GM23248 (cell line): Measurements from ENCODE around the gene HEXIM1. TPM values are rescaled to one million over a fixed set of nuclear protein-coding genes. Genes with fewer than 3 reads are reported as not detected.
A peak's percentile ranks its signal among the peaks of the same experiment; 100 is the strongest.

Experiments used
- DNase-seq: peaks from one replicate; pipeline ENCODE4 v3.0.0-alpha.2; 2015
- H2AFZ ChIP-seq: fragments of 200-600 bp; sonication (generic); 2 replicates; pipeline ENCODE4 v1.6.1; 2016; ENCODE audit warnings: antibody characterized with exemption
- H3F3A ChIP-seq: fragments of 200-600 bp; sonication (generic); 2 replicates; pipeline ENCODE4 v1.6.1; 2016; ENCODE audit warnings: mild to moderate bottlenecking, antibody characterized with exemption, mixed run types; ENCODE audit not compliant: insufficient read depth
- H3K27ac ChIP-seq: fragments of 200-600 bp; sonication (generic); 2 replicates; pipeline ENCODE4 v1.5.1; 2016; ENCODE audit warnings: mild to moderate bottlenecking
- H3K27me3 ChIP-seq: fragments of 200-600 bp; sonication (generic); replicated peaks from 2 replicates; pipeline ENCODE4 v1.6.1; 2016; ENCODE audit warnings: mild to moderate bottlenecking; ENCODE audit not compliant: insufficient read depth
- H3K36me3 ChIP-seq: fragments of 200-600 bp; sonication (generic); 2 replicates; pipeline ENCODE4 v1.6.1; 2016; ENCODE audit warnings: low read depth, mild to moderate bottlenecking
- H3K4me1 ChIP-seq: fragments of 200-600 bp; sonication (generic); 2 replicates; pipeline ENCODE4 v1.6.1; 2016; ENCODE audit warnings: mild to moderate bottlenecking; ENCODE audit not compliant: insufficient read depth
- H3K4me2 ChIP-seq: fragments of 200-600 bp; sonication (generic); one replicate; pipeline ENCODE4 v1.6.1; 2016; ENCODE audit warnings: mild to moderate bottlenecking; ENCODE audit not compliant: unreplicated experiment
- H3K4me3 ChIP-seq: fragments of 200-600 bp; sonication (generic); 2 replicates; pipeline ENCODE4 v1.5.1; 2016; ENCODE audit warnings: mild to moderate bottlenecking
- H3K79me2 ChIP-seq: fragments of 200-600 bp; sonication (generic); 2 replicates; pipeline ENCODE4 v1.6.1; 2016; ENCODE audit warnings: mild to moderate bottlenecking; ENCODE audit not compliant: insufficient read depth
- H3K9ac ChIP-seq: fragments of 200-600 bp; sonication (generic); 2 replicates; pipeline ENCODE4 v1.6.1; 2016; ENCODE audit warnings: mild to moderate bottlenecking
- H3K9me2 ChIP-seq: fragments of 200-600 bp; sonication (generic); 2 replicates; pipeline ENCODE4 v1.6.1; 2016; ENCODE audit warnings: mixed run types, mild to moderate bottlenecking, moderate library complexity; ENCODE audit not compliant: insufficient read depth
- H3K9me3 ChIP-seq: fragments of 200-600 bp; sonication (generic); one replicate; pipeline ENCODE4 v1.6.1; 2017; ENCODE audit warnings: low read depth
- H4K20me1 ChIP-seq: fragments of 200-600 bp; sonication (generic); 2 replicates; pipeline ENCODE4 v1.6.0; 2016; ENCODE audit not compliant: insufficient read depth
- EZH2 ChIP-seq: fragments of 200-600 bp; sonication (generic); IDR thresholded peaks from 2 replicates; pipeline ENCODE4 v1.6.1; 2018; ENCODE audit warnings: antibody characterized with exemption, mild to moderate bottlenecking; ENCODE audit not compliant: insufficient read depth, poor library complexity, severe bottlenecking
- EZH2phosphoT487 ChIP-seq: fragments of 200-600 bp; sonication (generic); IDR thresholded peaks from 2 replicates; pipeline ENCODE4 v1.6.1; 2018; ENCODE audit warnings: antibody characterized with exemption, moderate library complexity, mild to moderate bottlenecking, low read depth; ENCODE audit not compliant: insufficient read depth
- WGBS, 2 experiments: methylation state at CpG; one replicate each; pipeline ENCODE4 v1.1.6; 2015 to 2017; ENCODE audit warnings: low lambda C conversion rate in 2 of 2, low coverage in 1 of 2; ENCODE audit errors: missing lambda C conversion rate in 2 of 2; 5-methylcytosine and 5-hydroxymethylcytosine counted together
- in situ Hi-C: fragments of 300-500 bp; cut with MboI; formaldehyde crosslinking; loops from 2 replicates; pipeline ENCODE4 v1.15.0; 2020
- polyA plus RNA-seq: library from polyadenylated mRNA; unstranded; fragments of >200 nt; fragmentation: Nextera tagmentation; extraction: Ambion mirVana; gene quantifications from 2 replicates; pipeline ENCODE4 v1.2.1, GENCODE V29; 2016
- total RNA-seq: library from RNA; depleted of rRNA; stranded (reverse); fragments of >200 nt; shearing (Covaris generic); gene quantifications from 2 replicates; pipeline ENCODE4 v1.2.3, GENCODE V29; 2014

Gene HEXIM1
- total and polyA plus RNA-seq, 2 experiments from 2014 or later = 10.6 to 16.2 TPM

DNA sequence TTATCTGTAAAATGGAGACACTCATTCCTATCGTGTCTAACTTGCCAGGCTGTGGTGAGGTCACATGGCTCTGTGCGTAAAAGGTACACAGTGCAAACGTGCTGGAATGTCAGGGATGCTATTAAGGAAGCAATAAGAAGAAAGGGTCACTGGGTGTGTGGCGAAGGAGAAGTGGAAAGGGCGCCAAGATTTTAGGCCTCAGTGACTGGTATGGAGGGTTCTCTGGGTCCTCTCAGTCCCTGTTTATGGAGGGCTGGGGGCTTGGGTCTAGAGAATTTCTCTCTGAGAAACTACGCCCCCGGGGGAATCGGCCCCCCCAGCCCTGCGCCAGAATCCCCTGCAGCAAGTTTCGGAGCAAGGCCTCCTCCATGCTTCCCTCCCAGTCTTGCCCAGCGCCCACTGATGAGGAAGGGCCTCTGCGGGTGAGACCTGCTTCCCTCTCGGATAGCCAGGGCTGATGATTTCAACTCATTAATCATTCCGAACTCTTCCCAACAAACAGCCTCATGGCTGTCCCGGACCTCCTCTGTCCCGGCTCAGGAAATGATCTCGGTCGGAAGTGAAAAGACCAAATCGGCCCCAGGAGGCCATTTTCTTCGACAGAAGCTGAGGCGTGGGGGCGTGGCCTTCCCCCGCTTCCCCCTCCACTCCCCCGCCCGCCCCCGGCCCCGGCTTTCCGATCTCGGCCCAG, 1.2 kb upstream of the HEXIM1 start:
- H3K36me3 ChIP-seq = no peaks in the 10 kb centered on the region
- peak overlapping the region; percentile 80 for H3K4me3 ChIP-seq
- no peaks in the 10 kb centered on the region for H4K20me1 ChIP-seq
- in situ Hi-C loops = no loop called here
- H3K27me3 ChIP-seq = no peaks in the 10 kb centered on the region
- H3K9me3 ChIP-seq = no peaks in the 10 kb centered on the region
- H3K27ac ChIP-seq = peak overlapping the region; percentile 97
- peak overlapping the region; percentile 94 for H3K9ac ChIP-seq
- H3K9me2 ChIP-seq = no peaks in the 10 kb centered on the region
- TF ChIP-seq EZH2phosphoT487 (no peak), EZH2 (no peak)
- H3K79me2 ChIP-seq = peaks cover 34% of the 10 kb centered on the region
- H3K4me2 ChIP-seq = peak overlapping the region; percentile 71
- peak; percentile 82 for DNase-seq
- peaks cover 27% of the 10 kb centered on the region for H3F3A ChIP-seq
- H3K4me1 ChIP-seq = peaks cover 22% of the 10 kb centered on the region; the same call in 1 of the 2 replicates
- 9 to 18% methylated on average over 17 to 29 of the region's 29 CpGs for WGBS, 2 experiments
- H2AFZ ChIP-seq = peak overlapping the region; percentile 70

DNA sequence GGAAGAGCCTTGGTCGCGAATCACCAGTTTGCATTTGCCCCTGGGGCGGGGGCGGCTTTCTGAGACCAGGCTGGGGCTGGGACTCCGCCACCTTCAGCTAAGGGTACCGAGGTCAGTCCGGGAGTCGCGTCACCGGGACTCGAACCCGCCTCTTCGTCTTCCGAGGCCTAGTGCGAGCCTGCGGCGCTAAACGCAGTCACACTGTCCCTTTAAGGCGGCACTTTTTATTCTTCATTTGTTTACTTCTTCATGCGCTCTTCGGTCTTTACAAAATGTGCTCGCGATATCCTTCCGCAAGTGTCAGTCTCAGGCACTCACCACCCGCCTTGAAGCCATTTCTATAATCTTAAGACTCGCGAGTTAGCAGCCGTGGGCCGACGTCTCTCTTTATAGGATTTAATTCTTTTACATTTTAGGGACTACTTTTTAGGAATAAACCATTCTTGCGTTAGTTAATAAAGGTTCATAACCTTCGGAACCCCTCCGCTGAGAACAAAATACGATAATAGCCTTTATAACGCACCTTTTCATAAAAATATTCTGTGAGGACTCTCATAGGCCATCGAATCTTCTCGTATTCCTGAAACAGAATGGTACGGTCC, 593 bp upstream of the HEXIM1 start:
- peak overlapping the region; percentile 70 for H2AFZ ChIP-seq
- H3K27ac ChIP-seq = peak overlapping the region; percentile 97
- H3K9me2 ChIP-seq = no peaks in the 10 kb centered on the region
- peak overlapping the region; percentile 71 for H3K4me2 ChIP-seq
- TF ChIP-seq EZH2phosphoT487 = no peak
- no peak for TF ChIP-seq EZH2
- 1 to 3% methylated on average over 35 to 38 of the region's 38 CpGs for whole genome bisulfite sequencing, 2 experiments
- DNase-seq = peak; percentile 94
- peaks cover 31% of the 10 kb centered on the region for H3F3A ChIP-seq
- H3K36me3 ChIP-seq = no peaks in the 10 kb centered on the region
- no peaks in the 10 kb centered on the region for H4K20me1 ChIP-seq
- H3K9me3 ChIP-seq = no peaks in the 10 kb centered on the region
- peak overlapping the region; percentile 94 for H3K9ac ChIP-seq
- no peaks in the 10 kb centered on the region for H3K27me3 ChIP-seq
- H3K4me3 ChIP-seq = peak overlapping the region; percentile 80
- H3K79me2 ChIP-seq = peaks cover 41% of the 10 kb centered on the region
- in situ Hi-C loops = no loop called here
- H3K4me1 ChIP-seq = peaks cover 22% of the 10 kb centered on the region; the same call in 1 of the 2 replicates

DNA sequence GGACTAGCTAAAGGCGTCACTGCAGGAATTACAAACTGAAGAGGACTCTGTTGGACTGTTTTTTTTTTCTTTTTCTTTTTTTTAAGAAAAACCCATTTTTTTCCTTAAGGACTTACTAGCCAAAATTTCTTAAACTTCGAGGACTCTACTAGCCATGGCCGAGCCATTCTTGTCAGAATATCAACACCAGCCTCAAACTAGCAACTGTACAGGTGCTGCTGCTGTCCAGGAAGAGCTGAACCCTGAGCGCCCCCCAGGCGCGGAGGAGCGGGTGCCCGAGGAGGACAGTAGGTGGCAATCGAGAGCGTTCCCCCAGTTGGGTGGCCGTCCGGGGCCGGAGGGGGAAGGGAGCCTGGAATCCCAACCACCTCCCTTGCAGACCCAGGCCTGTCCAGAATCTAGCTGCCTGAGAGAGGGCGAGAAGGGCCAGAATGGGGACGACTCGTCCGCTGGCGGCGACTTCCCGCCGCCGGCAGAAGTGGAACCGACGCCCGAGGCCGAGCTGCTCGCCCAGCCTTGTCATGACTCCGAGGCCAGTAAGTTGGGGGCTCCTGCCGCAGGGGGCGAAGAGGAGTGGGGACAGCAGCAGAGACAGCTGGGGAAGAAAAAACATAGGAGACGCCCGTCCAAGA, 878 bp downstream of the HEXIM1 start:
- peaks cover 33% of the 10 kb centered on the region for H3F3A ChIP-seq
- H3K4me1 ChIP-seq = peaks cover 16% of the 10 kb centered on the region; the same call in 1 of the 2 replicates
- peak; percentile 91 for DNase-seq
- H3K27ac ChIP-seq = peak overlapping the region; percentile 85
- no peaks in the 10 kb centered on the region for H3K36me3 ChIP-seq
- H3K9me2 ChIP-seq = no peaks in the 10 kb centered on the region
- H3K79me2 ChIP-seq = peaks cover 56% of the 10 kb centered on the region
- peak overlapping the region; percentile 46; the same call in 1 of the 2 replicates for H2AFZ ChIP-seq
- H3K9me3 ChIP-seq = no peaks in the 10 kb centered on the region
- 1% methylated on average over 32 of the region's 32 CpGs for WGBS, 2 experiments
- TF ChIP-seq EZH2phosphoT487 (no peak), EZH2 (no peak)
- H3K4me2 ChIP-seq = peak overlapping the region; percentile 99
- peak overlapping the region; percentile 94 for H3K4me3 ChIP-seq
- no peaks in the 10 kb centered on the region for H3K27me3 ChIP-seq
- H4K20me1 ChIP-seq = no peaks in the 10 kb centered on the region
- peak overlapping the region; percentile 94 for H3K9ac ChIP-seq
- in situ Hi-C loops = no loop called here

DNA sequence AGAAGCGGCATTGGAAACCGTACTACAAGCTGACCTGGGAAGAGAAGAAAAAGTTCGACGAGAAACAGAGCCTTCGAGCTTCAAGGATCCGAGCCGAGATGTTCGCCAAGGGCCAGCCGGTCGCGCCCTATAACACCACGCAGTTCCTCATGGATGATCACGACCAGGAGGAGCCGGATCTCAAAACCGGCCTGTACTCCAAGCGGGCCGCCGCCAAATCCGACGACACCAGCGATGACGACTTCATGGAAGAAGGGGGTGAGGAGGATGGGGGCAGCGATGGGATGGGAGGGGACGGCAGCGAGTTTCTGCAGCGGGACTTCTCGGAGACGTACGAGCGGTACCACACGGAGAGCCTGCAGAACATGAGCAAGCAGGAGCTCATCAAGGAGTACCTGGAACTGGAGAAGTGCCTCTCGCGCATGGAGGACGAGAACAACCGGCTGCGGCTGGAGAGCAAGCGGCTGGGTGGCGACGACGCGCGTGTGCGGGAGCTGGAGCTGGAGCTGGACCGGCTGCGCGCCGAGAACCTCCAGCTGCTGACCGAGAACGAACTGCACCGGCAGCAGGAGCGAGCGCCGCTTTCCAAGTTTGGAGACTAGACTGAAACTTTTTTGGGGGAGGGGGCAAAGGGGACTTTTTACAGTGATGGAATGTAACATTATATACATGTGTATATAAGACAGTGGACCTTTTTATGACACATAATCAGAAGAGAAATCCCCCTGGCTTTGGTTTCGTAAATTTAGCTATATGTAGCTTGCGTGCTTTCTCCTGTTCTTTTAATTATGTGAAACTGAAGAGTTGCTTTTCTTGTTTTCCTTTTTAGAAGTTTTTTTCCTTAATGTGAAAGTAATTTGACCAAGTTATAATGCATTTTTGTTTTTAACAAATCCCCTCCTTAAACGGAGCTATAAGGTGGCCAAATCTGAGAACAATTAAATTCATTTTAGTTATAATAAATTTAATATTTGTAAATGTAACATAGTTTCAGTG, 1.7 kb downstream of the HEXIM1 start:
- DNase-seq = peak; percentile 86

More for the DNA sequence above, 1.7 kb downstream of the HEXIM1 start:
- H3K36me3 ChIP-seq = no peaks in the 10 kb centered on the region
- peak overlapping the region; percentile 46; the same call in 1 of the 2 replicates for H2AFZ ChIP-seq
- peak overlapping the region; percentile 99 for H3K4me2 ChIP-seq
- H3K9ac ChIP-seq = peak overlapping the region; percentile 94
- H3K9me2 ChIP-seq = no peaks in the 10 kb centered on the region
- H3K9me3 ChIP-seq = no peaks in the 10 kb centered on the region
- peaks cover 16% of the 10 kb centered on the region; the same call in 1 of the 2 replicates for H3K4me1 ChIP-seq
- H3K27ac ChIP-seq = peak overlapping the region; percentile 85
- no peaks in the 10 kb centered on the region for H4K20me1 ChIP-seq
- peaks cover 33% of the 10 kb centered on the region for H3F3A ChIP-seq
- in situ Hi-C loops = no loop called here
- TF ChIP-seq EZH2phosphoT487 (no peak), EZH2 (no peak)
- H3K79me2 ChIP-seq = peaks cover 64% of the 10 kb centered on the region
- 1 to 2% methylated on average over 47 to 56 of the region's 56 CpGs for WGBS, 2 experiments
- no peaks in the 10 kb centered on the region for H3K27me3 ChIP-seq
- H3K4me3 ChIP-seq = peak overlapping the region; percentile 94
